SK-N-SH (cell line): Measurements from ENCODE around the gene DMRT3. TPM values are rescaled to one million over a fixed set of nuclear protein-coding genes. Genes with fewer than 3 reads are reported as not detected.

Experiments used
- CTCF ChIA-PET: fragments of 300-600, 350-600 bp; formaldehyde crosslinking; extraction: SDS; loops from one replicate; lab custom pipeline; 2021; lab: Yijun Ruan, JAX
- POLR2A ChIA-PET: fragments of 350-600 bp; sonication (Branson Sonifier 250); formaldehyde crosslinking; extraction: SDS; loops from one replicate; lab custom pipeline; 2020; ENCODE audit warnings: antibody characterized with exemption, inconsistent platforms; lab: Yijun Ruan, JAX
- DNase-seq: peaks from one replicate; pipeline ENCODE4 v3.0.0; 2012
- H2AFZ ChIP-seq: fragments of 200-600 bp; sonication (generic); 2 replicates; pipeline ENCODE4 v1.8.1; 2016; ENCODE audit warnings: antibody characterized with exemption, mild to moderate bottlenecking, low read depth
- H3F3A ChIP-seq: fragments of 200-600 bp; sonication (generic); replicated peaks from 2 replicates; pipeline ENCODE3; 2016; ENCODE audit warnings: antibody characterized with exemption, mild to moderate bottlenecking; ENCODE audit not compliant: insufficient read depth
- H3K27ac ChIP-seq, 2 experiments: fragments of 200-500 bp in 1 of 2; fragments of 200-600 bp in 1 of 2; sonication (Bioruptor generic) in 1 of 2; sonication (generic), shearing (Covaris generic) in 1 of 2; 2 replicates each; pipeline versions ENCODE4 v1.5.1 to v1.6.1; 2014 to 2016; ENCODE audit warnings: low read depth in 2 of 2, inconsistent platforms in 1 of 2, low read length in 1 of 2, mild to moderate bottlenecking in 1 of 2, mixed read lengths in 1 of 2
- H3K27me3 ChIP-seq: fragments of 200-600 bp; sonication (generic), shearing (Covaris generic); 2 replicates; pipeline ENCODE4 v1.6.1; 2016; ENCODE audit warnings: mixed run types; ENCODE audit not compliant: insufficient read depth
- H3K36me3 ChIP-seq, 2 experiments: fragments of 200-500 bp in 1 of 2; fragments of 200-600 bp in 1 of 2; sonication (Bioruptor generic) in 1 of 2; sonication (generic) in 1 of 2; replicated peaks in 1 of 2; 2 replicates each; pipeline versions ENCODE3 to v1.5.1; 2014 to 2016; ENCODE audit warnings: low read length in 1 of 2, mild to moderate bottlenecking in 1 of 2; ENCODE audit not compliant: insufficient read depth in 2 of 2, control insufficient read depth in 1 of 2
- H3K4me1 ChIP-seq, 2 experiments: fragments of 200-500 bp in 1 of 2; fragments of 200-600 bp in 1 of 2; sonication (Bioruptor generic) in 1 of 2; sonication (generic), shearing (Covaris generic) in 1 of 2; 2 replicates each; pipeline versions ENCODE4 v1.5.1 to v1.6.1; 2014 to 2016; ENCODE audit warnings: low read depth in 1 of 2, low read length in 1 of 2, mixed run types in 1 of 2; ENCODE audit not compliant: insufficient read depth in 2 of 2, control insufficient read depth in 1 of 2
- H3K4me2 ChIP-seq: fragments of 200-600 bp; sonication (generic), shearing (Covaris generic); 2 replicates; pipeline ENCODE4 v1.6.1; 2017; ENCODE audit warnings: mixed run types
- H3K4me3 ChIP-seq, 2 experiments: fragments of 200-500 bp in 1 of 2; fragments of 200-600 bp in 1 of 2; sonication (Bioruptor generic) in 1 of 2; sonication (generic), shearing (Covaris generic) in 1 of 2; 2 replicates each; pipeline versions ENCODE4 v1.5.1 to v1.8.1; 2014 to 2016; ENCODE audit warnings: low read depth in 2 of 2, inconsistent platforms in 1 of 2, low read length in 1 of 2, mild to moderate bottlenecking in 1 of 2, mixed read lengths in 1 of 2, moderate library complexity in 1 of 2
- H3K79me2 ChIP-seq: fragments of 200-600 bp; sonication (generic); 2 replicates; pipeline ENCODE4 v1.8.1; 2017; ENCODE audit warnings: mild to moderate bottlenecking; ENCODE audit not compliant: insufficient read depth
- H3K9ac ChIP-seq: fragments of 200-600 bp; sonication (generic); 2 replicates; pipeline ENCODE4 v1.6.1; 2017; ENCODE audit warnings: mixed run types
- H3K9me2 ChIP-seq: fragments of 200-600 bp; sonication (generic); 2 replicates; pipeline ENCODE4 v1.6.1; 2017; ENCODE audit warnings: mixed run types
- H3K9me3 ChIP-seq: fragments of 200-600 bp; sonication (generic); 2 replicates; pipeline ENCODE4 v1.6.1; 2017; ENCODE audit warnings: mixed run types, mild to moderate bottlenecking, moderate library complexity
- H4K20me1 ChIP-seq: fragments of 200-600 bp; sonication (generic); 2 replicates; pipeline ENCODE4 v1.6.1; 2017; ENCODE audit warnings: mild to moderate bottlenecking, mixed run types; ENCODE audit not compliant: insufficient read depth
- CHD2 ChIP-seq: fragments of 150-350 bp; IDR thresholded peaks from 2 replicates; pipeline ENCODE4 v1.6.1; 2018; ENCODE audit warnings: low read length; ENCODE audit not compliant: partially characterized antibody
- CTCF ChIP-seq: fragments of 200-600 bp; sonication (generic); IDR thresholded peaks from 2 replicates; pipeline ENCODE4 v1.6.1; 2017; ENCODE audit warnings: antibody characterized with exemption, mild to moderate bottlenecking, moderate library complexity
- EP300 ChIP-seq, 2 experiments: IDR thresholded peaks; 2 replicates each; pipeline versions ENCODE4 v1.4.0 to v1.6.1; 2012; ENCODE audit warnings: borderline replicate concordance in 1 of 2, low read depth in 1 of 2, low read length in 1 of 2
- FOSL2 ChIP-seq: IDR thresholded peaks from 2 replicates; pipeline ENCODE4 v1.4.0; 2012; ENCODE audit warnings: low read depth, mild to moderate bottlenecking, moderate library complexity, borderline replicate concordance
- FOXJ3 ChIP-seq: sonication (generic); formaldehyde crosslinking; IDR thresholded peaks from 2 replicates; pipeline ENCODE4 v1.5.1; 2020; ENCODE audit warnings: mild to moderate bottlenecking, missing genetic modification reagents
- GABPA ChIP-seq: IDR thresholded peaks from 2 replicates; pipeline ENCODE4 v1.4.0; 2012; ENCODE audit warnings: low read depth, mild to moderate bottlenecking
- MAX ChIP-seq: IDR thresholded peaks from 2 replicates; pipeline ENCODE4 v1.4.0; 2012; ENCODE audit warnings: low read depth
- MEF2A ChIP-seq: IDR thresholded peaks from 2 replicates; pipeline ENCODE4 v1.4.0; 2012; ENCODE audit warnings: low read depth, borderline replicate concordance
- MXI1 ChIP-seq: IDR thresholded peaks from 2 replicates; pipeline ENCODE4 v1.6.1; 2012; ENCODE audit warnings: mild to moderate bottlenecking, low read depth, low read length, improper control_type of control experiment
- NFIC ChIP-seq: IDR thresholded peaks from 2 replicates; pipeline ENCODE4 v1.4.0; 2012; ENCODE audit warnings: borderline replicate concordance
- NRF1 ChIP-seq: IDR thresholded peaks from 2 replicates; pipeline ENCODE4 v1.6.1; 2012; ENCODE audit warnings: low read depth, mild to moderate bottlenecking, low read length
- PBX3 ChIP-seq: IDR thresholded peaks from 2 replicates; pipeline ENCODE4; 2012
- RAD21 ChIP-seq: IDR thresholded peaks from 2 replicates; pipeline ENCODE4 v1.6.1; 2012; ENCODE audit warnings: mild to moderate bottlenecking, low read length
- RCOR1 ChIP-seq: fragments of 150-350 bp; IDR thresholded peaks from 2 replicates; pipeline ENCODE4 v1.6.1; 2017; ENCODE audit warnings: antibody characterized with exemption, low read length
- RXRA ChIP-seq: IDR thresholded peaks from 2 replicates; pipeline ENCODE4 v1.4.0; 2012; ENCODE audit warnings: low read depth, mild to moderate bottlenecking, borderline replicate concordance
- SIN3A ChIP-seq: IDR thresholded peaks from 2 replicates; pipeline ENCODE4 v1.6.1; 2012; ENCODE audit warnings: low read depth, mild to moderate bottlenecking, low read length, moderate library complexity, borderline replicate concordance
- TAF1 ChIP-seq: IDR thresholded peaks from 2 replicates; pipeline ENCODE4 v1.6.1; 2012; ENCODE audit warnings: low read depth, mild to moderate bottlenecking, low read length, moderate library complexity, borderline replicate concordance
- TCF12 ChIP-seq: IDR thresholded peaks from 2 replicates; pipeline ENCODE4 v1.4.0; 2012
- TEAD4 ChIP-seq: IDR thresholded peaks from 2 replicates; pipeline ENCODE4 v1.4.0; 2012; ENCODE audit warnings: mild to moderate bottlenecking, borderline replicate concordance; ENCODE audit not compliant: insufficient read depth
- USF1 ChIP-seq: IDR thresholded peaks from 2 replicates; pipeline ENCODE4 v1.4.0; 2012; ENCODE audit warnings: low read depth, borderline replicate concordance
- YY1 ChIP-seq: IDR thresholded peaks from 2 replicates; pipeline ENCODE4 v1.4.0; 2012; ENCODE audit warnings: low read depth, mild to moderate bottlenecking
- ZBTB33 ChIP-seq: IDR thresholded peaks from 2 replicates; pipeline ENCODE4 v1.4.0; 2012; ENCODE audit warnings: low read depth, borderline replicate concordance
- WGBS: methylation state at CpG from one replicate; pipeline ENCODE4 v1.1.6; 2017; ENCODE audit warnings: low lambda C conversion rate; 5-methylcytosine and 5-hydroxymethylcytosine counted together
- polyA plus RNA-seq, 3 experiments: library from polyadenylated mRNA; depleted of rRNA; stranded (reverse); fragments of >200 nt; gene quantifications; 2 replicates each; pipeline ENCODE4 v1.2.3, GENCODE V29; 2012

The DMRT3 gene
- polyA plus RNA-seq, 1 of the 3 experiments (the other 2 are of a cell fraction), result not detected

GRCh38 chr9:1013021-1013420 is 36.6 kb downstream of the DMRT3 start:
- no peaks in the 10 kb centered on the region; a peak in 1 of 4 replicates for H3K4me1 ChIP-seq
- H3K79me2 ChIP-seq, result no peaks in the 10 kb centered on the region
- no peak overlapping the region for H2AFZ ChIP-seq
- peaks cover 41% of the 10 kb centered on the region for H3K27me3 ChIP-seq
- H3K9me3 ChIP-seq, result no peaks in the 10 kb centered on the region
- H3K4me2 ChIP-seq, result no peak overlapping the region
- no peaks in the 10 kb centered on the region for H3K36me3 ChIP-seq
- POLR2A ChIA-PET, result no interaction called here
- no peak for DNase-seq
- no peaks in the 10 kb centered on the region for H3K9me2 ChIP-seq
- TF ChIP-seq YY1 (no peak), CTCF (no peak), TEAD4 (no peak), PBX3 (no peak)
- no peak overlapping the region for H3K4me3 ChIP-seq
- no peaks in the 10 kb centered on the region for H4K20me1 ChIP-seq
- CTCF ChIA-PET, result no interaction called here
- no peak overlapping the region for H3K9ac ChIP-seq
- H3F3A ChIP-seq, result no peaks in the 10 kb centered on the region
- WGBS, result 5% methylated on average over 5 of the region's 5 CpGs
- no peak overlapping the region for H3K27ac ChIP-seq

GRCh38 chr9:1014225-1014624 is 37.8 kb downstream of the DMRT3 start:
- Histone ChIP-seq H3K27me3 (peaks cover 41% of the 10 kb centered on the region), H3K79me2 (no peaks in the 10 kb centered on the region), H4K20me1 (no peaks in the 10 kb centered on the region), H3K4me3 (no peak overlapping the region), H3K4me2 (no peak overlapping the region), H3K36me3 (no peaks in the 10 kb centered on the region), H3K9me3 (no peaks in the 10 kb centered on the region), H3K9me2 (no peaks in the 10 kb centered on the region), H3K9ac (no peak overlapping the region), H3K27ac (no peak overlapping the region), H2AFZ (no peak overlapping the region), H3K4me1 (no peaks in the 10 kb centered on the region; a peak in 1 of 4 replicates), H3F3A (no peaks in the 10 kb centered on the region)
- ChIA-PET POLR2A (no interaction called here), CTCF (no interaction called here)
- TF ChIP-seq FOSL2 (no peak), FOXJ3 (CRISPR knock-in tag) (no peak), RCOR1 (no peak), MXI1 (no peak), ZBTB33 (no peak), NFIC (no peak), RXRA (no peak), SIN3A (no peak), EP300 (IDR thresholded peaks at IDR 0.05; ENCODE audit: borderline replicate concordance in 1 of 2, low read depth in 1 of 2, low read length in 1 of 2) (no peak), MEF2A (no peak), RAD21 (no peak), NRF1 (no peak), PBX3 (no peak), MAX (no peak), TAF1 (no peak), TCF12 (no peak), CHD2 (no peak), GABPA (no peak), USF1 (no peak)
- 3% methylated on average over 4 of the region's 4 CpGs for WGBS
- no peak for DNase-seq
